ENCODE data around the gene C1orf159.

C1orf159 gene

DNA sequence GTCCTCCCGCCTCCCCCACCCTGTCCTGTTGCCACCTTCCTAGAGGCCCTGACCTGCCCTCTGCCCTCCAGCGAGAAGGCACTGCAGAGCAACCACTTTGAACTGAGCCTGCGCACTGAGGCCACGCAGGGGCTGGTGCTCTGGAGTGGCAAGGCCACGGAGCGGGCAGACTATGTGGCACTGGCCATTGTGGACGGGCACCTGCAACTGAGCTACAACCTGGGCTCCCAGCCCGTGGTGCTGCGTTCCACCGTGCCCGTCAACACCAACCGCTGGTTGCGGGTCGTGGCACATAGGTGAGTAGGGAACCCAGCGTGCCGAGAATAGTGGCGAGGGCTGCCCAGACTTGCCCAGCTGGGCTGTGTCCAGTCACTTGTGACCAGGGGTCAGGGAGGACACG, 62.2 kb downstream of the C1orf159 start:
- no peak for DNase-seq (ENCODE audit: low read depth, low spot score)

DNA sequence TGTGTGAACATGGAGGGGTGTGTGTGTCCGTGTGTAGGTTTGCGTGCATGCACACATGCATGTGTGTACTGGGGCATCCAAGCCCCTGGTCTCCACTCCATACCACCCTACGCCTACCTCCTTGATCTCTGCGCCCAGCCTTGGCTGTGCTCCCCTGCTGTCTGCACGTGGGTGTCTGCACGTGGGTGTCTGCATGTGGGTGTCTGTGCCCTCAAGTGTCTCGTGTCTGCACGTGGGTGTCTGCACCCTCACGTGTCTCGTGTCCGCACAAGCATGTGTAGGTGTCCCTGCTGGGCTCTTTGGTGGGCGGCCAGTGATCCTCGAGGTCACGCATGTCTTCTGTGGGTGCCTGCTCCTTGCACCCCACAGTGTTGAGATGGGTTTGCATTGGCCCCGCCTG, 62.9 kb downstream of the C1orf159 start:
- DNase-seq (ENCODE audit: low read depth, low spot score): no peak

DNA sequence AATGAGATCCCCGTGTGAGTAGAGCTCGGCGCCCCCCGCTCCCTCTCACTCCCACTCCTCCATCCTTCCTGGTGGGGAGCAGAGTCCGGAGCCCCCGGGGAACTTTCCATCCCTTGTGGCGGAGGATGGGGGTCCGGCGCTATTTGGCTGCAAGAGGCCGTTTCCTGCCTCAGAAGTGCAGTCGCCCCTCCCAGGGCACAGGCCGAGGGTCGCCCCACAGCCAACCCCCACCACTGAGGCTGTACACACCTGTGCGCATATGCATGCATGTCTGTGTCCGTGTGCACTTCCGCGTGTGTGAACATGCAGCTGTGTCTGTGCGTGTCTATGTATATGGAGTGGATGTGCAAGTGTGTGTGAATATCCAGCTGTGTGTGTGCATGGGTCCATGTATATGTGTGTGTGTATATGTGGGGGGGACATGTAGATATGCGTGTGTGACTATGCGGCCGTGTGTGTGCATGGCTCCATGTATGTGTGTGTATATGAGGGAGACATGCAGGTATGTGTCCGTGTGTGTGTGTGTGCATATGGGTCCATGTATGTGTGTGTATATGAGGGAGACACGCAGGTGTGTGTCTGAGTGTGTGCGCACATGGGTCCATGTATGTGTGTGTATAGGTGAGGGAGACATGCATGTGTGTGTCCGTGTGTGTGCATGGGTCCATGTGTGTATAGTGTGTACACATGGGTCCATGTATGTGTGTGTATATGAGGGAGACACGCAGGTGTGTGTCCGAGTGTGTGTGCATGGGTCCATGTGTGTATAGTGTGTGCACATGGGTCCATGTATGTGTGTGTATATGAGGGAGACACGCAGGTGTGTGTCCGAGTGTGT, 63.7 kb downstream of the C1orf159 start:
- no peak for DNase-seq (ENCODE audit: low read depth, low spot score)

DNA sequence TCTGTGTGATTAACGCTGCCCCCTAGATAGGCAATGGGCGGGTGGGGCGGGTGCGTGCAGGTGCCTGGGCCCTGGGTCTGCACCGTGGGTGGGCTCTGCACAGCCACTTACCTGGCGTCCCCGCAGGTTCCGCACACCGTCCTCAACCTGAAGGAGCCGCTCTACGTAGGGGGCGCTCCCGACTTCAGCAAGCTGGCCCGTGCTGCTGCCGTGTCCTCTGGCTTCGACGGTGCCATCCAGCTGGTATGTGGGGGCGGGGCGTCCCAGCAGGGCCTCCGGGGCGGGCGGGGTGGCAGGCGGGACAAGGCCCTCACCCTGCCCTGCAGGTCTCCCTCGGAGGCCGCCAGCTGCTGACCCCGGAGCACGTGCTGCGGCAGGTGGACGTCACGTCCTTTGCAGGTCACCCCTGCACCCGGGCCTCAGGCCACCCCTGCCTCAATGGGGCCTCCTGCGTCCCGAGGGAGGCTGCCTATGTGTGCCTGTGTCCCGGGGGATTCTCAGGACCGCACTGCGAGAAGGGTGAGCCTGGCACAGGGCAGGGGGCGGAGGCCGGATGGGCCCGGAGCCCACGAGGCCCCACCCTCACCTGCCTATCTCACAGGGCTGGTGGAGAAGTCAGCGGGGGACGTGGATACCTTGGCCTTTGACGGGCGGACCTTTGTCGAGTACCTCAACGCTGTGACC, 64.6 kb downstream of the C1orf159 start:
- no peak for DNase-seq (ENCODE audit: low read depth, low spot score)

DNA sequence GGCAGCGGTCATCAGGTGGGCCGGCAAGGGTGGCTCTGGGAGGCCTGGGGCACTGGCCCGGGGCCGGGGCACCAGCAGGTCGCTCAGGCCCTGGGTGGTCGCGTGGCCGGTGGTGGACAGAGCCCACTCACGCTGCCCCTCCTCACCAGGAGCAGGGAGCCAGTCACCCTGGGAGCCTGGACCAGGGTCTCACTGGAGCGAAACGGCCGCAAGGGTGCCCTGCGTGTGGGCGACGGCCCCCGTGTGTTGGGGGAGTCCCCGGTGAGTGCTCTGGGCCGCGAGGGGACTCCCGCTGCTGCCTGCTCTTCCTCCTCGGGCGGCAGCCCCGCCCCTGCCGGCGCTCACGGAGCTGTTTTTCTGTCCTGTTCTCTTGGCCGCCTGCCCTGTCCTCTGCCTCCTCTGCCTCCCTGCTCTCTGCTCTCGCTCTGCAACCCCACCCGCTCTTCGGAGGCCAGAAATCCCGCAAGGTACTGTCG, 65.3 kb downstream of the C1orf159 start:
- no peak for DNase-seq (ENCODE audit: low read depth, low spot score)

DNA sequence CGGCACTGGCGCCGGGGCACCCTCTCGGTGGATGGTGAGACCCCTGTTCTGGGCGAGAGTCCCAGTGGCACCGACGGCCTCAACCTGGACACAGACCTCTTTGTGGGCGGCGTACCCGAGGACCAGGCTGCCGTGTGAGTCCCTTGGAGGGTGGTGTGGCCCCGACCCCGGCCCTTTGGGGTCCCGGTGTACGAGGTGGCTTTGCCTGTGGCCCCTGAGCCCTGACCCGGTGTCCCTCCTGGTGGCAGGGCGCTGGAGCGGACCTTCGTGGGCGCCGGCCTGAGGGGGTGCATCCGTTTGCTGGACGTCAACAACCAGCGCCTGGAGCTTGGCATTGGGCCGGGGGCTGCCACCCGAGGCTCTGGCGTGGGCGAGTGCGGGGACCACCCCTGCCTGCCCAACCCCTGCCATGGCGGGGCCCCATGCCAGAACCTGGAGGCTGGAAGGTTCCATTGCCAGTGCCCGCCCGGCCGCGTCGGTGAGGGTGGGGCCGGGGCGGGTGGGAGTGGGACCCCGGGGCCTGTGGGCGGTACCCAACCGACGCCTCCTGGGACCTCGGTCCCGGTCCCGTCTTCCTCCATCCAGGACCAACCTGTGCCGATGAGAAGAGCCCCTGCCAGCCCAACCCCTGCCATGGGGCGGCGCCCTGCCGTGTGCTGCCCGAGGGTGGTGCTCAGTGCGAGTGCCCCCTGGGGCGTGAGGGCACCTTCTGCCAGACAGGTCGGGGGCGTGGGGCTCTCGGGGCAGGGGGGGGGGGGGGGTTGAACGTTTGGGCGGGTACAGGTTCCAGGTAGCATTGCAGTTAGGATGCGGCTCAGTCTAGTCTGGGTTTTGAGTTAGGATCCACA, 66.3 kb downstream of the C1orf159 start:
- DNase-seq (ENCODE audit: low read depth, low spot score): no peak

DNA sequence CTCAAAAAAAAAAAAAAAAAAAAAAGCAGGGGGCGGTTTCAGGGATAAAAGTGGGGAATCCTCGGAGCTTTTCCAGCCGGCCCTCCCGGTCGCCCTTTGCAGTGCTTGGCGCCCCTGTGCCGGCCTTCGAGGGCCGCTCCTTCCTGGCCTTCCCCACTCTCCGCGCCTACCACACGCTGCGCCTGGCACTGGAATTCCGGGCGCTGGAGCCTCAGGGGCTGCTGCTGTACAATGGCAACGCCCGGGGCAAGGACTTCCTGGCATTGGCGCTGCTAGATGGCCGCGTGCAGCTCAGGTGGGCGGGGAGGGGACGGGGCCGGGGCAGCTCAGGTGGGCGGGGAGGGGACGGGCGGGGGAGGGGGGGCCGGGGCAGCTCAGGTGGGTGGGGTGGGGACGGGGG, 67.1 kb downstream of the C1orf159 start:
- no peak for DNase-seq (ENCODE audit: low read depth, low spot score)

DNA sequence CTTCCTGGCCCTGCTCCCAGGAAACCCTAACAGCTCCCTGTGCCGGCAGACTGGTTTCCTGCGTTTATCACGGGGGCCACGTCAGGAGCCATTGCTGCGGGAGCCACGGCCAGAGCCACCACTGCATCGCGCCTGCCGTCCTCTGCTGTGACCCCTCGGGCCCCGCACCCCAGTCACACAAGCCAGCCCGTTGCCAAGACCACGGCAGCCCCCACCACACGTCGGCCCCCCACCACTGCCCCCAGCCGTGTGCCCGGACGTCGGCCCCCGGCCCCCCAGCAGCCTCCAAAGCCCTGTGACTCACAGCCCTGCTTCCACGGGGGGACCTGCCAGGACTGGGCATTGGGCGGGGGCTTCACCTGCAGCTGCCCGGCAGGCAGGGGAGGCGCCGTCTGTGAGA, 67.9 kb downstream of the C1orf159 start:
- DNase-seq (ENCODE audit: low read depth, low spot score): no peak

DNA sequence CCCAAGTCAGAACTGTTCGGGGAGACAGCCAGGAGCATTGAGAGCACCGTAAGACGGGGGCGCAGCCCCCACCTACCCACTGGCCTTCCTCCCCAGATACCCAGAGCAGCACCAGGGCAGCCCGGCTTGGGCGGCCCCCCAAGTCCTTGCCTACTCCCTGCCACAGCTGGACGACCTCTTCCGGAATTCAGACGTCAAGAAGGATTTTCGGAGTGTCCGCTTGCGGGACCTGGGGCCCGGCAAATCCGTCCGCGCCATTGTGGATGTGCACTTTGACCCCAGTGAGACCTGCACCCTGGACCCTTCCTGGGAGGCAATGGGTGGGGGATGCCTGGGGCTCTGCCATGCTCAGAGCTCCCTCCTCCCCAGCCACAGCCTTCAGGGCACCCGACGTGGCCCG, 68.5 kb downstream of the C1orf159 start:
- DNase-seq (ENCODE audit: low read depth, low spot score): no peak

DNA sequence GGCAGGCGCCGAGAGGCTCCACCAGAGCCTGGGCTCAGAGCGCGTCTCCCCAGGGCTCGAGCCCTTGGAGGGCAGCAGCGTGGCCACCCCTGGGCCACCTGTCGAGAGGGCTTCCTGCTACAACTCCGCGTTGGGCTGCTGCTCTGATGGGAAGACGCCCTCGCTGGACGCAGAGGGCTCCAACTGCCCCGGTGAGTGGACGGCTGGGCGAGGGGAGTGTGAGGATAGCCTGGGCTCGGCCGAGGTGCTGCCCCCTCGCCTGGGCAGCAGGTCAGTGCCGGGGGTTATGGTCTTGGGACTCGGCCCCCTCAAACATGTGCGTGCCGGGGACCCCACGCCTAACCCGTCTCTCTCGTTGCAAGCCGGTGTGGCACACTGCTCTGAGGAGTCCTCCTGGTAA, 69.1 kb downstream of the C1orf159 start:
- DNase-seq (ENCODE audit: low read depth, low spot score): no peak

DNA sequence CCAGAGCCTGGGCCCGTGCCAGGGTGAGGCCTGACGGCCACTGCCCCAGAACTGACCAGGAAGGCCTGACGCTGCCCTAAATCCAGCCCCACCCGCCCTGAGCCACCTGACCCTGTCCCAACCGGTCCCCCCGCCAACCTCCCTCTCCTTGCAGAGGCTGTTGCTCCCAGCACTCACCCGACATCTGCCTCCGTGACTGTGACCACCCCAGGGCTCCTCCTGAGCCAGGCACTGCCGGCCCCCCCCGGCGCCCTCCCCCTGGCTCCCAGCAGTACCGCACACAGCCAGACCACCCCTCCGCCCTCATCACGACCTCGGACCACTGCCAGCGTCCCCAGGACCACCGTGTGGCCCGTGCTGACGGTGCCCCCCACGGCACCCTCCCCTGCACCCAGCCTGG, 69.6 kb downstream of the C1orf159 start:
- DNase-seq (ENCODE audit: low read depth, low spot score): no peak

DNA sequence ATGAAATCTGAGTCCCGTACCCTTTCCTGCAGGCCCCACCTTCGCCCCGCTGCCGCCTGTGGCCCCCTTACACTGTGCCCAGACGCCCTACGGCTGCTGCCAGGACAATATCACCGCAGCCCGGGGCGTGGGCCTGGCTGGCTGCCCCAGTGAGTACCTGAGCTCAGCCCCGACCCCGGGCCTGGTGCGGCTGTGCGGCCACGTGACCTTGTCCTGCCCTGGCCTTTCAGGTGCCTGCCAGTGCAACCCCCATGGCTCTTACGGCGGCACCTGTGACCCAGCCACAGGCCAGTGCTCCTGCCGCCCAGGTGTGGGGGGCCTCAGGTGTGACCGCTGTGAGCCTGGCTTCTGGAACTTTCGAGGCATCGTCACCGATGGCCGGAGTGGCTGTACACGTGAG, 70.8 kb downstream of the C1orf159 start:
- DNase-seq (ENCODE audit: low read depth, low spot score): no peak

DNA sequence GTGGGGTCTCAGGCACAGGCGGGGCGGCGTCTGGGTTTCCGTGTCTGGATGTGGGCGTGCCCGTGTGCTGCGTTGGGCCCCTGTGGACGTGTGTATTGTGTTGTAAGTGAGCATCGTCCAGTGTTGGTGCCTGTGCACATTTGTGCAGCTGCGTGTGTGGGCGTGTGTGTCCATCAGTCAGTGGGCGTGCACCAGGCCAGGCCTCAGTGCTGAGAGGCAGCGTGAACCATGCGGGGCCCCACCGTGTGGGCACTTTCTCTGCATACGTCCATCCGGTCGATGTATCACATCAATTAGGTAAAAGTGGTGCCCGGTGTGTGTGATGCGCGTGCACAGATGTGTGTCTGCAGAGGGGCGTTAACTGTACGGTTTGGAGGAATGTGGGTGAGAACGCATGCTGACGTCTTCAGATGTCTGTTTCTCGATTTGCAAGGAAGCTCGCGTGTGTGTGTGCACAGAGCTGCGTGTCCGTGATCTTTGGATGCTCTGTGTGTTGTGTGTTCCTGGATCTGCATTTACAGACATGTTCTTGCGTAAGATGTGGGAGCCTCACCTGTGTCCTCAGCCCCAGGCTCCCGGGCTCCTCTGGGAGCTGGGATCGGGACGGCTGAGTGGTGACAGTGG, 71.3 kb downstream of the C1orf159 start:
- DNase-seq (ENCODE audit: low read depth, low spot score): no peak

DNA sequence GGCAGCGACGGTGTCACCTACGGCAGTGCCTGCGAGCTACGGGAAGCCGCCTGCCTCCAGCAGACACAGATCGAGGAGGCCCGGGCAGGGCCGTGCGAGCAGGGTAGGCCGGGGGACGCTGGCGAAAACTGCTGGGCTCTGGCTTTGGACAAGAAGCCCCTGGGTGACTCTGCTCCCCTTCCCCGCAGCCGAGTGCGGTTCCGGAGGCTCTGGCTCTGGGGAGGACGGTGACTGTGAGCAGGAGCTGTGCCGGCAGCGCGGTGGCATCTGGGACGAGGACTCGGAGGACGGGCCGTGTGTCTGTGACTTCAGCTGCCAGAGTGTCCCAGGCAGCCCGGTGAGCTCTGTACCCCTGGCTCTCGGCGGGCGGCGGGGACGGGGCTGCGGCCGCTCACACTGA, 72.0 kb downstream of the C1orf159 start:
- no peak for DNase-seq (ENCODE audit: low read depth, low spot score)

DNA sequence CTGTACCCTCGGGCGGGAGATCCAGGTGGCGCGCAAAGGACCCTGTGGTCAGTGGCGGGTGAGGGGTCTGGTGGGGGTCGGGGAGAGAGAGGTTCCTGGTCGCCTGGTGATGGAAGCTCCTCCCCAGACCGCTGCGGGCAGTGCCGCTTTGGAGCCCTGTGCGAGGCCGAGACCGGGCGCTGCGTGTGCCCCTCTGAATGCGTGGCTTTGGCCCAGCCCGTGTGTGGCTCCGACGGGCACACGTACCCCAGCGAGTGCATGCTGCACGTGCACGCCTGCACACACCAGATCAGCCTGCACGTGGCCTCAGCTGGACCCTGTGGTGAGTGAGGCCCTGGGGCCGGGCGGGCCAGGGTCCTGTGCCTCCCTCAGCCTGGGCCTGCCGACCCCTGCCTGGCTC, 72.5 kb downstream of the C1orf159 start:
- no peak for DNase-seq (ENCODE audit: low read depth, low spot score)

DNA sequence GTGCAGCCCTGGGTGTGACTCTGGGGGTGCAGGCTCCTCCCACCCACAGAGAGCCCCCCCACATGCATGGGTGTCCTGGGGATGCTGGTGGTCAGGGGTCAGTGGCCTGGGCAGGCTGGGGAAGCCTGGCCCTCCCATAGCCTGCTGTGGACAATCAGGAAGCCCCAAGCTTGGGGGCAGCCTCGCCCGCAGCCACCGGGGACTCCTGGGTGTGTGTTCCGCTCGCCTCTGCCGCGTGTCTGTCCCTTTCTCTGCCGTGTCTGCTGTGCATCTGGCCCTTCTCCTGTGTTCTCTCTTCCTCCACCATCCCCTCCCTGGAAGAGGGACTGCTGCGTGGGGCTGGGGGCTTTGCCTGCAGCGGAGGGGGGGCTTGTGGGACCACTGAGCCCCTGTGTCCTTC, 73.1 kb downstream of the C1orf159 start:
- DNase-seq (ENCODE audit: low read depth, low spot score): no peak

DNA sequence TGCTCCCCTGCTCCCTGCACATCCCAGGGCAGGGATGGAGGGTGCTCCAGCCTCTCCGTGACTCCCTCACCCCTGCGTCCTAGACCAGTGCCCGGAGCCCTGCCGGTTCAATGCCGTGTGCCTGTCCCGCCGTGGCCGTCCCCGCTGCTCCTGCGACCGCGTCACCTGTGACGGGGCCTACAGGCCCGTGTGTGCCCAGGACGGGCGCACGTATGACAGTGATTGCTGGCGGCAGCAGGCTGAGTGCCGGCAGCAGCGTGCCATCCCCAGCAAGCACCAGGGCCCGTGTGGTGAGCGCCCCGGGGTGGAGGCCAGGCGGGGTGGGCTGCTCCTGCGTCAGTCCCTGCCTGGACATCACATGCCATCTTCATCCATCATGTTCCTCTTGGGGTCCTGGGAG, 74.0 kb downstream of the C1orf159 start:
- no peak for DNase-seq (ENCODE audit: low read depth, low spot score)

DNA sequence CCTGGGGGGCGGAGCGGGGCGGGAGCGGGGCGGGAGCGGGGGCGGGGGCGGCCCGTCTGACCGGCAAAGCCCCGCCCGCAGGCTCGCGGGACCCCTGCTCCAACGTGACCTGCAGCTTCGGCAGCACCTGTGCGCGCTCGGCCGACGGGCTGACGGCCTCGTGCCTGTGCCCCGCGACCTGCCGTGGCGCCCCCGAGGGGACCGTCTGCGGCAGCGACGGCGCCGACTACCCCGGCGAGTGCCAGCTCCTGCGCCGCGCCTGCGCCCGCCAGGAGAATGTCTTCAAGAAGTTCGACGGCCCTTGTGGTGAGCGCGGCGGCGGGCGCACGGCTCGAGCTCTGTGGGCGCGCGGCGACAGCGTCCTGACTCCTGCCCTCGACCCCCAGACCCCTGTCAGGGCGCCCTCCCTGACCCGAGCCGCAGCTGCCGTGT, 74.8 kb downstream of the C1orf159 start:
- no peak for DNase-seq (ENCODE audit: low read depth, low spot score)

DNA sequence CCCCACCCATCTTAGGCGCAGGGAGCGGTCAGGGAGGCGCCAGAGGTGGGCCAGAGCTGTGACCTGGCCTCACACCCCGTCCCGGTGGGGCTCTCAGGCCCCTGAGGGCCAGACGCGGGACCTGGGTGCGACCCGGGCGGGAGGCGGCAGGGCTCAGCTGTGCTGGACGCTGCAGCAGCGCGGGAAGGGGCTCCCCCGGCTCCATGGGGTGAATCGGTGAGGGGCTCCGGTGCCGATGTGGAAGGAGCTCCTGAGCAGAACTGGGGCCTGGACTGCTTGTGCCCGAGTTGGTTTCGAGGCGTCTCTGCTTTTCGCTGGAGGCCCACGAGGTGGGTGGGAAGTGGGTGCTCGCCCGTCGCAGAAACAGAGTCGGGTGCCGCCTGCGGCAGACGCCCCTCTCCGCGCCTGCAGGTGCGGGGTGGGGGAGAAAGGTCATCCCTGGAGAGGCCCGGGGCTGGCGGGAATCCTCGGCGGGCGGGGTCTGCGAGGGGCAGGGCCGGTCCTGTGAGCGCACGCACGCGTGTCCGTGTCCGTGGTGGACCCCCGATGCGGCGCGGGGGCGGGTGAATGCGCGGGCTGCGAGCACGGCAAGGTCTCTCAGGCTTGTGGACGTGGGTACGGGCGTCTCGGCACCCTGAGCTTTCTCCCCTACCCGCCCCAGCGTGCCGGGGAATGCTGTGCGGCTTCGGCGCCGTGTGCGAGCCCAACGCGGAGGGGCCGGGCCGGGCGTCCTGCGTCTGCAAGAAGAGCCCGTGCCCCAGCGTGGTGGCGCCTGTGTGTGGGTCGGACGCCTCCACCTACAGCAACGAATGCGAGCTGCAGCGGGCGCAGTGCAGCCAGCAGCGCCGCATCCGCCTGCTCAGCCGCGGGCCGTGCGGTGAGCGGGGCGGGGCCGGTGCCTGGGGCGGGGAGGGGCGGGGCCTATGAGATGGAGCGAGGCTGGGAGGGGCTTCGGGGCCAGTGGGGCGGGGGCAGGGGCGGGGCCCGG, 75.6 kb downstream of the C1orf159 start:
- no peak for DNase-seq (ENCODE audit: low read depth, low spot score)

DNA sequence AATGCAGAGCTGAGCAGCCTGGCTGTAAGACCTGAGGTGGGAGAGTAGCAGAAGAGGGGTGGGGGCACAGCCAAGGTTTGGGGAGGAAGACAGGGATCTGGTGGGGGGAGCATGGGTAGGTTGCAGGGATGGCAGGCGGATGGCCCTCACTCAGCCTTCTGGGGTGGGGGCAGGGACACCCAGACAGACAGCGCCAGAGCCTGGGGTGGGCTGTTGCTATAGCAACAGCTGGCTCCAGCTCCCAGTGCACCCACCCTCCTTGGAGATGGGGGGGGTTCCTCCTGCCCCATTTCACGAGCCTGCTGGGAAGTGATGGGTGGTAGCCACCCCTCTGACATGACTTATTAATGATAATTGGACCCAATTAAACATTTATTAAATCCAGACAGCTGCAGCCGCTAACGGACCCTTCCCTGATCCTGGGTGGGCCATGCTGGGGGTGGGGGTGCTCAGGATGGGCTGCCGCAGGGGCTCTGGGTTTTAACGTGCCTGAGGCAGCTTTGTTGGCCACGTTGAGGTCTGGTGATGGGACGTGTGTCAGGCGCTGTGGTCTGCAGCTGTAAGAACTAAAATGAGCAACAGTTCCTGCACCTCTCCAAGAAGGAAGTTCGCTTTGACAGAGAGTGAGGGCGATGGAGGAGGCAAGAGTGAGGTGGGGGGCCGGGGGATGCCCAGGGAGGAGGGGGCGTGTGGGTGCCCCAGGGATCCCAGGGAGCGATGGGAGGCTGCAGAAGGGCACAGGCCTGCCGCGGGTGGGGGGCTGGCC, 76.6 kb downstream of the C1orf159 start:
- DNase-seq (ENCODE audit: low read depth, low spot score): no peak

All from brain pericyte (primary cell).